Measurements from ENCODE around the gene IL17B.

DNA sequence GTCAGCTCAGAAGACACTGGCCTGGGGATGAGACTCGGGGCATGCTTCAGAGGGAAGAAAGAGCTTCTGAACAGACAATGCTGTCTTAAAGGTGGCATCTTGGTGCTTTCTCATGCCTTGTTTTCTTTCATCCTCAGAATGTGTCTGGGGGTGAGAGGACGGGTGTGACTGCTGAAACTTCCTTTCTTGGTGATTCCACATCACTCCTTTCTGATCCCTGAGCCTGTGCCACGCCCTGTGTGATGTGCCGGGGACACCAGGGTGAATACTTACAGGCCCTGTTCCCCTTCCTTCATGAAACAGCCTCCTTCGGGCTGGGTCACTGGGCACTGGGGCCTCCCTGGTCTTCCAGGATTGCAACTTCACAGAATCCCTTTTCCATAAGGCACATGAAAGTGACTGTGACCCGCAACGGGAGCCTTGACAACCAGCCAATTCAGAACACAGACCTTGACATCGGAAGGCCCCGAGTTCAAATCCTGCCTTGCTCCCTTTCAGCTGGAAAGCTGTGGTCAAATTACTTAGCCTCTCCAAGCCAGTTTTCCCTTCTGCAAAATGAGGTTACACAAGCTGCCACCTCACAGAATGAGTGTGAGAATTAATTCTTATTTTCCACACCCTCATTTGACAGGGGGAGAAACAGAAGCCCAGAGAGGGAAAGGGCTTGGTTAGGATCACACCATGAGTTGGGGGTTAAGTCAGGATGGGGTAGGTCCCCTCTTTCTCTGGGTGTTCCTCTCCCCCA is 44.1 kb upstream of the IL17B start:
- TF ChIP-seq, protein P1, sequence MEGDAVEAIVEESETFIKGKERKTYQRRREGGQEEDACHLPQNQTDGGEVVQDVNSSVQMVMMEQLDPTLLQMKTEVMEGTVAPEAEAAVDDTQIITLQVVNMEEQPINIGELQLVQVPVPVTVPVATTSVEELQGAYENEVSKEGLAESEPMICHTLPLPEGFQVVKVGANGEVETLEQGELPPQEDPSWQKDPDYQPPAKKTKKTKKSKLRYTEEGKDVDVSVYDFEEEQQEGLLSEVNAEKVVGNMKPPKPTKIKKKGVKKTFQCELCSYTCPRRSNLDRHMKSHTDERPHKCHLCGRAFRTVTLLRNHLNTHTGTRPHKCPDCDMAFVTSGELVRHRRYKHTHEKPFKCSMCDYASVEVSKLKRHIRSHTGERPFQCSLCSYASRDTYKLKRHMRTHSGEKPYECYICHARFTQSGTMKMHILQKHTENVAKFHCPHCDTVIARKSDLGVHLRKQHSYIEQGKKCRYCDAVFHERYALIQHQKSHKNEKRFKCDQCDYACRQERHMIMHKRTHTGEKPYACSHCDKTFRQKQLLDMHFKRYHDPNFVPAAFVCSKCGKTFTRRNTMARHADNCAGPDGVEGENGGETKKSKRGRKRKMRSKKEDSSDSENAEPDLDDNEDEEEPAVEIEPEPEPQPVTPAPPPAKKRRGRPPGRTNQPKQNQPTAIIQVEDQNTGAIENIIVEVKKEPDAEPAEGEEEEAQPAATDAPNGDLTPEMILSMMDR (IDR thresholded peaks at IDR 0.05 in 2 of 3, conservative IDR thresholded peaks at IDR 0.05 in 1 of 3; ENCODE audit: insufficient read depth in 2 of 3, low read depth in 1 of 3, low read length in 3 of 3): no peak
- TF ChIP-seq JUND (IDR thresholded peaks at IDR 0.05; ENCODE audit: borderline replicate concordance, low read depth, low read length): no peak
- no peak for TF ChIP-seq JUND (tag; IDR thresholded peaks at IDR 0.05; ENCODE audit: borderline replicate concordance, low read depth, low read length)

All from K562 (cell line).